Measurements from ENCODE around the gene HOXA2. TPM values are rescaled to one million over a fixed set of nuclear protein-coding genes. Genes with fewer than 3 reads are reported as not detected.

The HOXA2 gene
- total and polyA plus RNA-seq, 4 donors, result 0.44 to 3.4 (median 1.5) TPM

DNA sequence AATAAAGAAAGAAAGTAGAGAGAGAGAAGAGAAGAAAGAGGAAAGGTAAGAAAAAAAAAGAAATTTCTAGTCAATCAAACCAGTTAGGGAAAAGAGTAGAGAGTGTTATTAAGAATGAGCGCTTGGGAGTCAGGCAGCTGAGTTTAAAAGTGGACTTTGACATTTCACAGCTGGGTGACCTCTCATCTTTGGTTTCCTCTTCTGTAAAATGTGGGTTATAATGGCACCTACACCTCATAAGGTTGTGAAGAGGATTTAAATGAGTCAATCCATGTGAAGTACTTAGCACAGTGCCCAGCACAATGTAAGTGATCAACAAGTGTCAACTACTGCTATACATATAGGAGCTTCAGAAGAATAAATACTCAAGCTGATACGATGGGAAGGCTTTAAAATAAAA is 18.8 kb downstream of the HOXA2 start:
- Histone ChIP-seq H3K36me3 (ENCODE audit: control insufficient read depth in 4 of 4, insufficient read depth in 4 of 4, low read length in 4 of 4) (no peaks in the 10 kb centered on the region), H3K4me3 (no peak overlapping the region), H3K27me3 (ENCODE audit: control insufficient read depth in 3 of 3, insufficient read depth in 3 of 3, low read length in 2 of 3) (peaks cover 0 to 27% (median 0%) of the 10 kb centered on the region in 3 donors), H3K9ac (ENCODE audit: insufficient read depth in 1 of 2, low read length in 2 of 2) (no peak overlapping the region), H3K27ac (ENCODE audit: low read depth in 1 of 2, low read length in 1 of 2) (no peak overlapping the region), H3K4me1 (ENCODE audit: control insufficient read depth in 5 of 5, insufficient read depth in 5 of 5, low read length in 5 of 5) (peaks cover 0 to 6% (median 0%) of the 10 kb centered on the region in 5 donors), H3K9me3 (ENCODE audit: control insufficient read depth in 4 of 4, insufficient read depth in 3 of 4, low read length in 3 of 4) (peaks cover 0 to 6% (median 0%) of the 10 kb centered on the region in 4 donors)
- TF ChIP-seq CTCF (IDR thresholded peaks at IDR 0.05; ENCODE audit: control extremely low read depth, extremely low read depth), result no peak
- DNase-seq, result no peak
- WGBS, 2 donors, result 86 to 97% methylated on average over 2 of the region's 2 CpGs
- ATAC-seq (ENCODE audit: insufficient read depth, low FRiP score), result no peak

- no peak overlapping the region for H3K27ac ChIP-seq (ENCODE audit: low read depth in 1 of 2, low read length in 1 of 2)
- no peaks in the 10 kb centered on the region for H3K9me3 ChIP-seq (ENCODE audit: control insufficient read depth in 4 of 4, insufficient read depth in 3 of 4, low read length in 3 of 4)
- H3K36me3 ChIP-seq (ENCODE audit: control insufficient read depth in 4 of 4, insufficient read depth in 4 of 4, low read length in 4 of 4), result no peaks in the 10 kb centered on the region
- ATAC-seq (ENCODE audit: insufficient read depth, low FRiP score), result no peak
- no peak for TF ChIP-seq CTCF (IDR thresholded peaks at IDR 0.05; ENCODE audit: control extremely low read depth, extremely low read depth)
- H3K9ac ChIP-seq (ENCODE audit: insufficient read depth in 1 of 2, low read length in 2 of 2), result no peak overlapping the region
- no peak overlapping the region for H3K4me3 ChIP-seq
- DNase-seq, result no peak
- WGBS, 2 donors, result 79 to 88% methylated on average over 1 of the region's 1 CpG
- peaks cover 0 to 2% (median 0%) of the 10 kb centered on the region in 5 donors for H3K4me1 ChIP-seq (ENCODE audit: control insufficient read depth in 5 of 5, insufficient read depth in 5 of 5, low read length in 5 of 5)
- H3K27me3 ChIP-seq (ENCODE audit: control insufficient read depth in 3 of 3, insufficient read depth in 3 of 3, low read length in 2 of 3), result peaks cover 0 to 27% (median 0%) of the 10 kb centered on the region in 3 donors
These were observed 20.3 kb downstream of the HOXA2 start for GRCh38 chr7:27082171-27082570.

DNA sequence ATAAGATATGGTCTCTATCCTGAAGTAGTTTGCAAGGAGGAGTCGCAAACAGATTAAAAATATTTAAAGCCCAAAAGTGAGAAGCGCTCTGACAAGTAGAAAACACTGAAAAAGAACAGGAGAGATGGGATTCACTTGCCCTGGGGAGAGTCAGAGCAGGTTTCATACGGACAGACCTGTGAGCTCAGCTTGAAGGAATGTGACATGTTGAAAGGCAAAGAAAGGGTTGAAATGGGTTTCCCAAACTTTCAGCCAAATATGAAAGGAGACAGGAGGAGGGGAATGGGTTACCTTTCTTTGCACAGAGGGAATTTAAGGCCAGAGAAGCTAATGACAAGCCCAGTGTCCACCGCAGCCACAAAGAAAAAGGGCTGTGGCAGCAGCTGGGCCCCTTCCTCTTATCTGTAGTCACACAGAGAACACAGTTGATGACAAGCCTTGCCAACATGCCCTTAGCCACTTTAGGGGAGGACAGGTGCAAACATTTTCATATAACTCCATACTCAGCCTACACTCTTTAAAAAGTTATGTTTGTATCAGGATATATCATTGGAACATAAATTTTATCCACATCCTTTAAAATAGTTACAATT is 21.5 kb downstream of the HOXA2 start:
- H3K27ac ChIP-seq (ENCODE audit: low read depth in 1 of 2, low read length in 1 of 2), result no peak overlapping the region
- peaks cover 0 to 2% (median 0%) of the 10 kb centered on the region in 5 donors for H3K4me1 ChIP-seq (ENCODE audit: control insufficient read depth in 5 of 5, insufficient read depth in 5 of 5, low read length in 5 of 5)
- no peak for TF ChIP-seq CTCF (IDR thresholded peaks at IDR 0.05; ENCODE audit: control extremely low read depth, extremely low read depth)

More for the DNA sequence above, 21.5 kb downstream of the HOXA2 start:
- DNase-seq (no peak), ATAC-seq (ENCODE audit: insufficient read depth, low FRiP score) (no peak)
- 77 to 89% methylated on average over 4 of the region's 4 CpGs for WGBS, 2 donors
- Histone ChIP-seq H3K4me3 (no peak overlapping the region), H3K27me3 (ENCODE audit: control insufficient read depth in 3 of 3, insufficient read depth in 3 of 3, low read length in 2 of 3) (peaks cover 0 to 27% (median 0%) of the 10 kb centered on the region in 3 donors), H3K36me3 (ENCODE audit: control insufficient read depth in 4 of 4, insufficient read depth in 4 of 4, low read length in 4 of 4) (no peaks in the 10 kb centered on the region), H3K9me3 (ENCODE audit: control insufficient read depth in 4 of 4, insufficient read depth in 3 of 4, low read length in 3 of 4) (no peaks in the 10 kb centered on the region), H3K9ac (ENCODE audit: insufficient read depth in 1 of 2, low read length in 2 of 2) (no peak overlapping the region)

Measured in lung (tissue), 12 donors.